ENCODE measurements around the gene RAB8A.

- TF ChIP-seq CTCF (IDR thresholded peaks at IDR 0.05; ENCODE audit: low read depth, low read length, missing input control) (no peak), REST (IDR thresholded peaks at IDR 0.05) (no peak), TAF1 (conservative IDR thresholded peaks at IDR 0.05) (no peak), MAX (IDR thresholded peaks at IDR 0.05) (no peak), EGR1 (IDR thresholded peaks at IDR 0.05; ENCODE audit: low read depth in 2 of 2) (no peak), FOXA2 (IDR thresholded peaks at IDR 0.05) (no peak), RAD21 (IDR thresholded peaks at IDR 0.05) (no peak)
Observed at GRCh38 chr19:16175954-16176353, 64.3 kb downstream of the RAB8A start.
